Thyroid gland (tissue), 4 donors: ENCODE results near the gene EIF2B1.

Source experiments
- CTCF ChIP-seq, 6 experiments: fragments of 200-600 bp in 3 of 6; fragments of 450-650 bp in 3 of 6; sonication (generic) in 3 of 6; IDR thresholded peaks; one replicate each; pipeline ENCODE4 v1.5.1; 2016 to 2019; ENCODE audit warnings: antibody characterized with exemption in 6 of 6, mild to moderate bottlenecking in 2 of 6, inconsistent platforms in 1 of 6, moderate library complexity in 1 of 6
- POLR2A ChIP-seq, 2 donors: fragments of 450-650 bp; IDR thresholded peaks; one replicate each; pipeline ENCODE4 v1.6.1; 2017; ENCODE audit warnings: antibody characterized with exemption in 2 of 2, mild to moderate bottlenecking in 2 of 2, moderate library complexity in 1 of 2

DNA sequence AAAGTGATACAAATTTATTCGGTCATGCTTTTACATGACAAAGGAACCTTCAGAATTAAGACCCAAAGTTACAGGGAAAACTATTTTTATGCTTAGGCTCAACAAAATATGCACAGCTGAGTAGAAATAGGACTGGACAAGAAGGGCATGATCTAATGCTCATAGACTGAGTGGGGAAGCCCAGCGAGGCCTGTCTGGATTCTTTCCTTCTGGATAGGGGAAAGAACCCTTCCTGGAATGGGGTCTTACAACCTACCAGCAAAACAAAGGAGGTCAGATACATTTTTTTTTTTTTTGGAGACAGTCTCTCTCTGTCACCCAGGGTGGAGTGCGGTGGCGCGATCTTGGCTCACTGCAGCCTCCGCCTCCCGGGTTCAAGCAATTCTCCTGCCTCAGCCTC is 33.8 kb downstream of the EIF2B1 start:
- TF ChIP-seq POLR2A (IDR thresholded peaks at IDR 0.05) (no peak), CTCF (IDR thresholded peaks at IDR 0.05) (no peak)
